GM12878 (cell line): ENCODE measurements around the gene ADAM23. TPM values are rescaled to one million over a fixed set of nuclear protein-coding genes. Genes with fewer than 3 reads are reported as not detected.

Experiments used
- polyA plus RNA-seq, 11 experiments: library from polyadenylated mRNA; depleted of rRNA in 4 of 11; unstranded in 6 of 11; stranded (reverse) in 5 of 11; fragments of >200 nt; fragmentation: Nextera tagmentation in 4 of 11; fragmentation: Illumina TruSeq in 1 of 11; extraction: Ambion mirVana in 4 of 11; extraction: Trizol in 1 of 11; gene quantifications; 1 replicate in 1 of 11; 2 replicates in 10 of 11; pipeline versions ENCODE4 v1.2.1 to v1.2.3, GENCODE V29; 2011 to 2016; ENCODE audit warnings: inconsistent platforms in 2 of 11, missing spikeins in 2 of 11, low read depth in 1 of 11
- total RNA-seq, 4 experiments: library from RNA; depleted of rRNA in 3 of 4; stranded (reverse); fragments of >200 nt in 3 of 4; fragmentation: Illumina TruSeq in 1 of 4; extraction: Trizol in 1 of 4; gene quantifications; 2 replicates each; pipeline versions ENCODE4 v1.2.1 to v1.2.3, GENCODE V29; 2013 to 2021

The ADAM23 gene
- total and polyA plus RNA-seq, 10 of the 15 experiments (the other 5 are each of a cell fraction or from before 2014, with no cell fraction given): 5.7 to 41.8 (median 15.6) TPM

Other genes with a start within 250 kb of the ADAM23 start
- gene ZDBF2, start 168.9 kb upstream of the ADAM23 start, total RNA-seq (2014; rRNA removed): 4.6 and 6.5 TPM in 2 replicates
- gene ZDBF2, start 168.9 kb upstream of the ADAM23 start, total RNA-seq (2014; rRNA removed; fragmentation: Illumina TruSeq; extraction: Trizol): 7.7 and 7.8 TPM in 2 replicates
- gene ZDBF2, start 168.9 kb upstream of the ADAM23 start, total RNA-seq (2021): 5.9 and 7.3 TPM in 2 replicates
- 21.1 and 35.2 TPM in 2 replicates for gene ZDBF2, start 168.9 kb upstream of the ADAM23 start, polyA plus RNA-seq (2011; rRNA removed)
- 5.2 and 5.8 TPM in 2 replicates for gene ZDBF2, start 168.9 kb upstream of the ADAM23 start, polyA plus RNA-seq (2014; fragmentation: Illumina TruSeq; extraction: Trizol)
- gene ZDBF2, start 168.9 kb upstream of the ADAM23 start, polyA plus RNA-seq (2014; fragmentation: Nextera tagmentation; extraction: Ambion mirVana): under 1 TPM; 0.60 to 0.68 TPM
- gene ZDBF2, start 168.9 kb upstream of the ADAM23 start, polyA plus RNA-seq (2014; rRNA removed): 2.2 and 3.0 TPM in 2 replicates
- gene ZDBF2, start 168.9 kb upstream of the ADAM23 start, polyA plus RNA-seq (2016; fragmentation: Nextera tagmentation; extraction: Ambion mirVana): 1 to 10 TPM; 2.5 to 3.9 TPM
- gene FAM237A, start 199.0 kb downstream of the ADAM23 start, total RNA-seq (2014; rRNA removed): not detected in 2 replicates
- not detected in 2 replicates for gene FAM237A, start 199.0 kb downstream of the ADAM23 start, total RNA-seq (2014; rRNA removed; fragmentation: Illumina TruSeq; extraction: Trizol)
- gene FAM237A, start 199.0 kb downstream of the ADAM23 start, total RNA-seq (2021): not detected in 2 replicates
- not detected in 2 replicates for gene FAM237A, start 199.0 kb downstream of the ADAM23 start, polyA plus RNA-seq (2011; rRNA removed)
- gene FAM237A, start 199.0 kb downstream of the ADAM23 start, polyA plus RNA-seq (2014; fragmentation: Illumina TruSeq; extraction: Trizol): not detected in 2 replicates
- not detected for gene FAM237A, start 199.0 kb downstream of the ADAM23 start, polyA plus RNA-seq (2014; fragmentation: Nextera tagmentation; extraction: Ambion mirVana)
- gene FAM237A, start 199.0 kb downstream of the ADAM23 start, polyA plus RNA-seq (2014; rRNA removed): not detected in 2 replicates
- not detected for gene FAM237A, start 199.0 kb downstream of the ADAM23 start, polyA plus RNA-seq (2016; fragmentation: Nextera tagmentation; extraction: Ambion mirVana)